ENCODE measurements around the gene IRF3.
A peak's percentile ranks its signal among the peaks of the same experiment; 100 is the strongest.

IRF3 gene

GRCh38 chr19:49643466-49643865, 22.2 kb downstream of the IRF3 start:
- no peak for TF ChIP-seq CTCF (conservative IDR thresholded peaks at IDR 0.05; ENCODE audit: low read depth)
- ChIA-PET CTCF (interaction anchor here (0.6 kb wide), 1 partner anchor 18 kb away, joined by 3 read pairs; no protein-coding TSS in a partner anchor), POLR2A (ENCODE audit: low non-redundant PET) (interaction anchor here (1.1 kb wide), 1 partner anchor 33 kb away, joined by 6 read pairs; no protein-coding TSS in a partner anchor)
- H3K27ac ChIP-seq: no peak overlapping the region
- DNase-seq (ENCODE audit: low spot score): no peak

GRCh38 chr19:49642492-49643035, 23.1 kb downstream of the IRF3 start:
- no peak for DNase-seq (ENCODE audit: low spot score)
- POLR2A ChIA-PET (ENCODE audit: low non-redundant PET): interaction anchor here (0.6 to 1.6 kb wide), 4 partner anchors 34 to 64 kb away, joined by 3 to 4 read pairs (median 4); partner anchors contain the start of genes NOSIP and PRMT1
- TF ChIP-seq CTCF (conservative IDR thresholded peaks at IDR 0.05; ENCODE audit: low read depth): no peak
- CTCF ChIA-PET: no interaction called here
- peak overlapping the region; percentile 100 for H3K27ac ChIP-seq

GRCh38 chr19:49641688-49642491, 23.8 kb downstream of the IRF3 start, which contains the start of gene SCAF1:
Gene SCAF1 (plus strand): TSS chr19:49642209. CDS start chr19:49645027, 2,818 bp downstream.
- no peak for TF ChIP-seq CTCF (conservative IDR thresholded peaks at IDR 0.05; ENCODE audit: low read depth)
- DNase-seq (ENCODE audit: low spot score): peak; percentile 92
- POLR2A ChIA-PET (ENCODE audit: low non-redundant PET): interaction anchor here (0.6 to 1.6 kb wide), 6 partner anchors 22 to 96 kb away, joined by 3 to 6 read pairs (median 4); partner anchors contain the start of genes NOSIP and PRMT1
- CTCF ChIA-PET: no interaction called here
- H3K27ac ChIP-seq: peak within 1 kb of the TSS; percentile 100

- no peak for TF ChIP-seq CTCF (conservative IDR thresholded peaks at IDR 0.05; ENCODE audit: low read depth)
- peak; percentile 97 for DNase-seq (ENCODE audit: low spot score)
- peak within 1 kb of the TSS; percentile 100 for H3K27ac ChIP-seq
Measured at GRCh38 chr19:49640113-49640898, 25.4 kb downstream of the IRF3 start, which contains the start of gene RRAS. Gene RRAS (minus strand): TSS chr19:49640143. CDS start chr19:49640098, 45 bp downstream.

GRCh38 chr19:49639401-49640112, 26.1 kb downstream of the IRF3 start:
- TF ChIP-seq CTCF (conservative IDR thresholded peaks at IDR 0.05; ENCODE audit: low read depth): no peak
- CTCF ChIA-PET: no interaction called here
- H3K27ac ChIP-seq: peak overlapping the region; percentile 100
- POLR2A ChIA-PET (ENCODE audit: low non-redundant PET): interaction anchor here (0.5 to 1.1 kb wide), 3 partner anchors 37 to 48 kb away, joined by 3 to 6 read pairs (median 5); partner anchors contain the start of gene PRR12
- DNase-seq (ENCODE audit: low spot score): no peak

More at GRCh38 chr19:49640113-49640898, 25.4 kb downstream of the IRF3 start, which contains the start of gene RRAS:
- POLR2A ChIA-PET (ENCODE audit: low non-redundant PET): interaction anchor here (0.5 to 1.1 kb wide), 5 partner anchors 24 to 146 kb away, joined by 3 to 6 read pairs (median 5); partner anchors contain the start of gene PRR12
- CTCF ChIA-PET: interaction anchor here (0.7 kb wide), 1 partner anchor 36 kb away, joined by 3 read pairs; no protein-coding TSS in a partner anchor

All from RWPE1 (cell line).